ENCODE results near the gene COPS8.

The COPS8 gene

GRCh38 chr2:237085248-237086221 lies at the start of gene COPS8:
COPS8 (plus strand) TSS chr2:237085889; CDS start chr2:237085965, 76 bp downstream.
- DNase-seq = peak; percentile 94

DNA sequence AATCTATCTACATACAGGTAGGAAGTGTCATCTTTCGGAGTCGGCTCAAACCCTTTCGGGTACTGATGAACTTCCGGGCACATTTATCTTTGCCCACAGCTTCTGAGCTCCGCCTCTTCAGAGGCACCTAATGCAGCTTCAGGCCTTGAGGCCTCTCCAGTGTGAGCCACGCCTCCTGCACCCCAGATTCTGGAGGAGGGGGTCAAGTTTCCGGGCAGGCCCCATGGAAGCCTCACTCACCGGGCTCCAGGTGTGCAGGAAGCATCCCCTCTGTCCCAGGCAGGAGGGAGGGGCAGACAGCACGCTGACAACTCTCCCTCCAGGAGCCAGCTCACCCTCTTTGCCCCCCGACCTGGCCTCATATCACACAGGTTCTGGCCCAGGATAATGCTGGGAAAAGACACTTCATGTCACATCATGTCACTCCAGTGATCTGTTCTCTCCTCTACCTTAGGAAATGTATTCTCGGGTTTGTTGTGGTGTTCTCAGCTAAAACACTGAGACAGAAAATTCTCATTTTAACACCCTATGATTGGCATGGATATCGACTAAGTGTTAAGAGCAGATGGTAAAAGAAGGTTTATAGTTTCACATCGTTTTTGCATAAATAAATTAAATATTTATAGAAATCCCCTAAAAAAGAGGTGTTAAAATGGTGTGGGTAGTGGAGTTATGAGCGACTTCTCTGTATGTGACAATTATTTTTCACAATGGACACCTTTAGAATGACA lies 46.2 kb upstream of the COPS8 start:
- no peak for DNase-seq

DNA sequence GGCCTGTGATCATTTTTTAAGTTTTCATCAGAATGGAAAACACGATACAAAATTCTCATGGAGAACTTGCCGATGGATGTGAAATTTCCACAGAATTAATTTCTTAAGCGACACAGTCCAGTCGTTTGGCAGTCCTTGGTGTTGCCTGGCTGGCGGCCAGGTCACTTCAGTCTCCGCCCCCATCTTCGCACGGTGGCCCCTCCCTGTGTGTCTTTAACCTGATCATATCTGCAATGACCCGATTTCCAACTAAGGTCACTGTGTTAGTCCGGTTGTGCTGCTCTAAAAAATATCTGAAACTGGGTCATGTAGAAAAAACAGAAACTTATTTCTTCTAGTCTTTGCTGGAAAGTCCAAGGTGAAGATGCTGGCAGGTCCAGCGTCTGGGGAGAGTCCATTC lies 44.5 kb upstream of the COPS8 start:
- DNase-seq = no peak

DNA sequence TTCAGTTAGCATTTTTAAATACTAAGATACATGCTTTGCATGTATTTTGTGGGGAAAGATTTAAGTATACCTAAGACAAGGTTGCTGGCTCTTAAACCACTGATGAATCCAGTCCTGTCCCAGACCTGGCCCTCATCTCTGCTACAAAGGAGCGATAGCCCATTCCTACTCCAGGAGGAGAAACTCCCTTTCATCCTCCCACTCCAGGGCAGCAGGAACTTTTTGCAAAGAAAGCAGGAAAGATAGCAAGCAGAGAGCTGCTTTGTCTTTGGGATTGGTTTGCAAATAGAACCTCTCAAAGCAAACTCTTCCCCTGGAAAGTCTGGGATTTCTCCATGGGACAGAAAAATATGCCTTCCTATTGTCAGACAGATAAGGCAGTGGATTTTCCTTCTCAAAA lies 43.6 kb upstream of the COPS8 start:
- DNase-seq = no peak

- DNase-seq = no peak
These were observed 41.8 kb upstream of the COPS8 start for GRCh38 chr2:237043866-237044265.

DNA sequence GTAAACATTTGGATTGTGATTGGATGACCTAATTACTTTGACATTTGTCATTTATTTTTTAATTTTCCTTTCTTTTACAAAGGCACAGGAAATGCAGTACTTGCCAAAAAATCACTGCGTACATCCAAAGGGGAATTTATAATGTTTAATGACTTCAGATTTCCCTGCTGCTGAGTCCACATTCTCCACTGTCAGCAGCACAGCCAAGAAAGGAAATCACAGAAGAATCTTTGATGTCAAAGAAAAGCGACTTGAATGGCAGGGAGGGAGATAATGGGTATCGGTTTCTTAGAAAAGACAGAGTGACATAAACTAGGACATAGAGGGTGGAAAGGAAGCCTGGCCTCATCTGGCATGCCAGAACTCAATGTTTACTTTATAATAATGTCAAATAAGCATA lies 41.4 kb upstream of the COPS8 start:
- no peak for DNase-seq

GRCh38 chr2:237045449-237045848 lies 40.2 kb upstream of the COPS8 start:
- no peak for DNase-seq

DNA sequence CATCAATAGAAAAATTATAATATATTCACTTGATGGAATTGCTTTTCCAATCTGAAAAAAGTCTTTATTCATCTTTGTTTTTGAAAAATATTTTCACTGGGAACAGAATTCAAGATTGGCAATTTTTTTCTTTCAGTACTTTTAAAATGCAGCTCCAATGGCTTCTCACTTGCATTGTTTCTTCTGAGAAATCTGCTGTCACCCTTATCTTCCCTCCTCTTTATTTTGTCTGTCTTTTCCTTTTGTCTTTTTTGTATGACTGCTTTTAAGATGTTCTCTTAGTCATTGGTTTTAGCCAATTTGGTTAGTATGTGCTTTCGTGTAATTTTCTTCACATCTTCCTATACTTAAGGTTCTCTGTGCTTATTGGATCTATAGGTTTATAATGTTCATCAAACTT lies 37.1 kb upstream of the COPS8 start:
- DNase-seq = no peak

- DNase-seq = no peak
These were observed 33.8 kb upstream of the COPS8 start for GRCh38 chr2:237051861-237052260.

DNA sequence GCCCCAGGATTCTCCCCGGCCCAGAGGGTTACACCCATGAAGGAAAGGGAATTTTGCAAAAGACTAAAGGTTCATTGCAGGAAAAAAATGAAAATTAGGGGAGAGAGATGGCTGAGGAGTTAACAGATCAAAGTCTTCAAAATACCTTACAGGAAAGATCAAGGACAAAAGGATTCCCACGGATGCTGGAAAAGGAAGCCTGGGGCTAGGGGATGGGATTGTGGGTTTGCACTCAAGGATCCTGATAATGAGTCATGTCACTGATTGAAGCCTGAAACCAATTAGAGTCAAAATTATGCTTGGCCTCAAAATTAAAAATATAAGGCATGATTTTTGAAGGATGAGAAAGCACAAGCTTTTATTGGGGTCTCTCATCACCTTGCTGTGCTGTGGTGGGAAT lies 32.6 kb upstream of the COPS8 start:
- DNase-seq = no peak

GRCh38 chr2:237055386-237056100 lies 30.1 kb upstream of the COPS8 start:
- DNase-seq = no peak

DNA sequence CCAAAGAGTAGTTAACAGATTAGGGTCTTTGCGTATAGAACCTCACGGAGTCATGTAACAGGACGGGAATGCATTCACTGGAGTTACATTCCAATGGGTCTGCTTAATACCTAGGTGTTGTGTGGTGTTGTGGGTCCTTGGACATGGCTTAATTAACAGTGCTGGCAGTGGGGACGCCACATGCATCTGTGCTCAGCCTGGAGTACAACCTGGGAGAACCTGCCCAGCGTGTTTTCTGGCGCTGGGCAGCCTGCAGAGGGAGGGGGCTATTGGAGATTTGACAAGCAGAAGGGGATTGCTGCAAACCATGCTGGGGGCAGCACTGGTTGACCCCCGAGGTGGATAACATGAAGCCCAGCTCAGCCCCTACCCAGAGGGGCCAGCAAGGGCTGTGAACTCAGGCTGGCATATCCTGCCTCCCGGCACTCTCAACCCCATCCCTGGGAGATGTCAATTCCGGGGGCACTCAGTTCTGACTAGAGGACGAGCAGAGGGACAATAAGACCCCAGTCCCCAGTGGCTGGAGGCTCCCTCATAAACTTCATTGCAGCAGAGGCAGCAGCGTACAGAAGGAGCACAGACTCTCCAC lies 29.3 kb upstream of the COPS8 start:
- DNase-seq = no peak

DNA sequence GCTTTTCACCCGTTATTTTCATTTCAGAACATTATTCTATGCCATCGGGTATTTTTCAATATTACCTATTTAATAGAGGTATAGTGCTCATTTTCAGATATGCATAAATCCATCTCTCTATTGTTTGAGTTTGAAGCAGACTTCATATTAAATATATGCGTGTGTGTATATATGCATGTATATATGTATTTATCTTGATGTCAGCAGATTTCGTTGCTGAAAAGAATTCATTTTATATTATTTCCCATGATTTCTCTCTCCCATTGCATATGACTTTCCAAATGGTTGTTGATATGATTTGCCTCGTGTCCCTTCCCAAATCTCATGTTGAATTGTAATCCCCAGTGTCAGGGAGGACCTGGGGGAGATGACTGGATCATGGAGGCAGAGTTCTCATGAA lies 28.6 kb upstream of the COPS8 start:
- no peak for DNase-seq

GRCh38 chr2:237057893-237058300 lies 27.8 kb upstream of the COPS8 start:
- DNase-seq = no peak

DNA sequence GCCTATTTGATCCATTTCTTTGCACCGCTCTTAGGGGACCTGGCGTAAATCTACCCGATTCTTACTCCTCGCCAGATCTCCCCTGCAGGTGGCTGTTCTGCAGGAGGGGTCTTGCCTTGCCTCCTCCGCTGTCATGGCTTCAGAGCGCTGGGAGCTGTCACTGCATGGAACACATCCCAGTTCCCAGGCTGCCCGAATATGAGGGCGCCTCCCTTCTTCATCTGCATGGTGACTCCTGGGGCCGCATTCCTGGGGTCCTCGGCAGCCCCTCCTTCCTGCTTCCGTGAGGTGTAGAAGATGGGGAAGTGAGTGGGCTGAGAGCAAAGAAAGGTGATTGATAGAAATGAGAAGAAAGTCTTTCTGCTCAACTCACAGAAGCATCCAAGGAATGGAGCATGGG lies 27.3 kb upstream of the COPS8 start:
- no peak for DNase-seq

DNA sequence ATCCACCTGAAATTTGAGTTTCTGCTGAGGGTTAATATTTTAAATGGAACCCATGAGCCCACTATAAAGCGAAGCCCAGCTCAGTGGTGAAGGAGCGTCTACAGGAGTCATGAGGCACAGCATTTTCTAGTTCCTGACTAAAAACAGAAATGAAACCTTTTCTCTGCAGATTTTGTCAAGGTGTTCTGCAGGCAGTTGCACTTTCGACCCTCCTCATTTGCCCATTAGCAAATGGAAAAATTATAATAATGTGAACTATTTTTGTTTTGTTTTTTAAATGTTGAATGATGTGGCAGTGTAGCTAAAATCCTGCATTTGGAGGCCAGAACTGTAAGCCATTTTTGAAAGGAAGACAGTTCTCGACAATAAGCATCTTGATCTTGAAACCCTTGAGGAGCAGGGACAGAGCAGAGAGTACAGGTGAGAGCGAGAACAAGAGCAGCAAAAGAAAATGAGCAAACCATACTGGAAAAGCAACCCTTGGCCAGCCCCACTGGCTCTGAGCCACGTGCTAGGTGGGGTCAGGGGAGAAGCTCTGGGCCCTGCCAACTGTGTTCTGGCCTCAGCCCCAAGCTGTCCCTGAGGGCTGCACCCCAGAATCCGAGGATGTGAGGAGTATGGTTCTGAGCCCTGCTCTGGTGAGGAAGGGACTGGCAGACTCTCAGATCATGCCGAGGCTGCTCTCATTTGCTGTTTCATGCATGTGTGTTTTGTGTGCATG lies 26.4 kb upstream of the COPS8 start:
- no peak for DNase-seq

DNA sequence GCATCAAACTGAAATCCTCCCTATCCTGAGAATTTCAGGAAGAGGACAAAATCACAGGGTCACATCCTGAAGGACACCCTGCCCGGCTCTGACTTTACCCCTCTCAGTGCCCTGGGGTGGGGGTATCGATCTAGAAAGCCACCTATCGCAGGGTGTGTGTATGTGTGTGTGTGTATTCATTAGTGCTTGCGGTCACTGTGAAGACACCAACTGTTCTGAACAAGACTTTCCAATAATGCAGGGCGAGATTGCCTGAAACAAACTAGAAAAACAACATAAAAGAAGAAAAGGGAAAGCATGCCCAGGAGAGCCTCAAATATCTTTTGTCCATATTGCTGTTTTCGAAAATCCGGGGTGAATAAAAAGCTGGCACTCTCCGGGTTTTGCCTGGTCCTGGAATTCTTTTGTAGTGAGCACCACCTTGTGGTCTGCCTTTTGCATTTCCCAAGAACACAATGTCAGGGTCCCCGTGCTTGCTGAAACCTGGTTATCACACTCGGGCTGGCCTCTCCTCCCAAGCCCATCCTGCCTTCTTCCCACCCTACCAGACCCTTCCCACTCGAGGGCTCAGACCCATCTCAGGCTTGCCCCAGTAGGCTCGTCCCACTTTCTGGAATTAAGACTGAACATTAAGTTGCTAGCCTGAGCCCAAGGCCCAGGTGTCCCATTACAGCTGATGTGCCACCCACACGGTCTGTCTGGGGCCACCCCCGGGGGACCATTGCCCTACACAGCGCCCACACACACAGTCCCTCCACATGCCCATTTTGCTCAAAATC lies 25.0 kb upstream of the COPS8 start:
- DNase-seq = peak; percentile 40

- DNase-seq = no peak
These were observed 24.3 kb upstream of the COPS8 start for GRCh38 chr2:237061356-237061755.

- no peak for DNase-seq
These were observed 23.1 kb upstream of the COPS8 start for GRCh38 chr2:237062585-237062984.

DNA sequence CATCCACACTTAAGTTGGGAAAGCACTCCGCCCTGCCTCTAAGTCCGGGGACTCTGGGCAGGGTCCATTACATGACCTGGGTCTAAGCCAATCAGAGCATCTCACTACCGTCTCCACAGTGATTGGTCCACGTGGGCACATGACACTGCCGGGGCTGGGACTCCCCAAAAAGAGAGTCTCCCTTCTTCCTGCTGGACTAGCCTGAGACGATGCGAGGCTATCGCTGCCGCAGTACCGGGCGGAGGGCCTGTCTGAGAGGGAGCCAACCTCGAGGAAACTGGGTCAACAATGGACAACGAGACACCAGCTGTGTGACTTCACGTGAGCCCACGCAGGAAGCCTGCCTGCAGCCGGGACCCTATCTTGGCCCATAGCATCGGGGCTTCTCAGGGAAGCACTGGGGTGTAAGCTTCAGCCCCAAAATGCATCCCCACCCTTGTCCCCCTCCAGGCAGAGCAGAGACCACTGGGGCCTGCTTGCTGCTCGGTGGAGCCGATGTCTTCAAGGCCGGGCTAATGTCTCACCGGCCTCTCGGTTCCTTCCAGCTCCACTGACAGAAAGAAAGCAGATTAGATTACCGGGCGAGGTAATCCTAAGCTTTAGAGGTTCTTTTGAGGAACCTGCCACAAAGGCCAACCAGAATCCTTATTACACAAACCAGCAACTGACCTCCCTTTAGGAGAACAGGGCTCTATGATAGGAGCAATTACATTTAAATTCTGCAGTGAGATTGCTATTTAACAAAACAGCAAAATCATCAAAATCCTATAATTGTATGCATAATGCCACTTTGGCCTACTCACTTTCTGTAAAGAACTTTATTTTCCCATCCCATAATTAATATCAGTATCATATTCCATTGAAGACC lies 21.3 kb upstream of the COPS8 start:
- no peak for DNase-seq

GRCh38 chr2:237065071-237065377 lies 20.7 kb upstream of the COPS8 start:
- no peak for DNase-seq

Measured in NCI-H146 (cell line).